GM21390 (cell line): Measurements from ENCODE around the gene HK3.

Source experiments
- ATAC-seq: cut with Tn5 transposase; IDR thresholded peaks from one replicate; pipeline ENCODE4 v1.9.1; 2021; ENCODE audit not compliant: unreplicated experiment

HK3 gene

DNA sequence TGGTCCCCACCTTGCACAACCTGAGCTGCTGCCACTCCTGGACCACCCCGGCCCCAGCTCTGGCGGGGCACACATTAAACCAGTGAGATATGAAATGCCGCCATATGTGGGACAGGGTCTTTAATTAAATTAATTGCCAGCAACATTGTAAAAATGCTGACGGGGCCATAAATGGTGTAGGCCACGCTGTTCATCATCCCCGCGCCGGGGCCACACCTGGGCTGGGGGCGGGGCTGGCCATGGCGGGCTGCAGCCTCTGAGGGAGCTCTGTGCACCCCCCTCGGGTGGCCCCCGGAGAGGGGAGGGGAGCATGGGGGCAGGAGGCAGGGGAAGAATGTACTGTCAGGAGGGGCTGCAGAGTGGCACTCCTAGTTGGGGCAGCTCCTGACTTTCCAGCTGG lies 47.8 kb downstream of the HK3 start:
- ATAC-seq = no peak

- no peak for ATAC-seq
These were observed 48.5 kb downstream of the HK3 start for GRCh38 chr5:176850371-176851245.

GRCh38 chr5:176849611-176850227 lies 49.4 kb downstream of the HK3 start:
- ATAC-seq = no peak

- ATAC-seq = no peak
These were observed 50.5 kb downstream of the HK3 start for GRCh38 chr5:176848651-176849050.

GRCh38 chr5:176847726-176848290 lies 51.3 kb downstream of the HK3 start:
- ATAC-seq = no peak

- no peak for ATAC-seq
These were observed 52.0 kb downstream of the HK3 start for GRCh38 chr5:176847148-176847547.

- no peak for ATAC-seq
These were observed 52.6 kb downstream of the HK3 start for GRCh38 chr5:176846335-176847140.

GRCh38 chr5:176845392-176845713 lies 53.8 kb downstream of the HK3 start:
- no peak for ATAC-seq

GRCh38 chr5:176844706-176845391 lies 54.3 kb downstream of the HK3 start:
- no peak for ATAC-seq

- ATAC-seq = no peak
These were observed 54.9 kb downstream of the HK3 start for GRCh38 chr5:176844281-176844680.

DNA sequence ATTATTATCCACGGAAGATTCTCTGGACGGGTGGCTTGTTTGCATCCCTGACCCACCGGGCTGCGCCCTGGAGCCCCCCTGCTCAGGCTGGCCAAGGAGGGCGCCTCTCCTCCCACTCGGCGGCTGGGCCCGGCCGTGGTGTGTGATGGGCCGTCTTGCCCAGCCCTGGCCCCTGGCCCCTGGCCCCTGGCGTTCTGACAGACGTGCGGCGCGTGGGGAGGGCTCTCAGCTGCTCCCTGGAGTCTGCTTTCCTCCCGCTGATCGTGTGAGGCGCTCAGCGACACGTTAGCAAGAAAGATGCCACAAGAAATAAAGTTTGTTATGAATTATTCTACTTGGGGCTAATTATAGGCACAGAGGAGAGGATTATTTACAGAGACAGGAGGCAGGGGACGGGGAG lies 55.5 kb downstream of the HK3 start:
- ATAC-seq = no peak

DNA sequence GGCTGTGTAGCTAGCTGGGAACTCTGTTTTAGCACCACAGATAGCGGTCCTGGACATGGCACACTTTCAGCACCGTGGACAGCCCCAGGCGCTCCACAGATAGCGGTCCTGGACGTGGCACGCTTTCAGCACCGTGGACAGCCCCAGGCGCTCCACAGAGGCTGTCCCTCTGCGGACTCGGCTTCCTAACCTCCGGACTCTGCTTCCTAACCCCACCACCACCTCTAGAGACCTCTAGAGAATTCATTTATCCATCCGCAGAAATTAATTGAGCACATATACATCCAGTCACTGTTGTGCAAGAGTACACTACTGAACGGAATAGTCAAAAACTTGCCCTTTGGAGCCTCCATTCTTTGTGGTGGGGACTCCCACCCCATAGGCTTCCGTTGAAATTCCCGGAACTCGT lies 61.4 kb downstream of the HK3 start:
- ATAC-seq = no peak

DNA sequence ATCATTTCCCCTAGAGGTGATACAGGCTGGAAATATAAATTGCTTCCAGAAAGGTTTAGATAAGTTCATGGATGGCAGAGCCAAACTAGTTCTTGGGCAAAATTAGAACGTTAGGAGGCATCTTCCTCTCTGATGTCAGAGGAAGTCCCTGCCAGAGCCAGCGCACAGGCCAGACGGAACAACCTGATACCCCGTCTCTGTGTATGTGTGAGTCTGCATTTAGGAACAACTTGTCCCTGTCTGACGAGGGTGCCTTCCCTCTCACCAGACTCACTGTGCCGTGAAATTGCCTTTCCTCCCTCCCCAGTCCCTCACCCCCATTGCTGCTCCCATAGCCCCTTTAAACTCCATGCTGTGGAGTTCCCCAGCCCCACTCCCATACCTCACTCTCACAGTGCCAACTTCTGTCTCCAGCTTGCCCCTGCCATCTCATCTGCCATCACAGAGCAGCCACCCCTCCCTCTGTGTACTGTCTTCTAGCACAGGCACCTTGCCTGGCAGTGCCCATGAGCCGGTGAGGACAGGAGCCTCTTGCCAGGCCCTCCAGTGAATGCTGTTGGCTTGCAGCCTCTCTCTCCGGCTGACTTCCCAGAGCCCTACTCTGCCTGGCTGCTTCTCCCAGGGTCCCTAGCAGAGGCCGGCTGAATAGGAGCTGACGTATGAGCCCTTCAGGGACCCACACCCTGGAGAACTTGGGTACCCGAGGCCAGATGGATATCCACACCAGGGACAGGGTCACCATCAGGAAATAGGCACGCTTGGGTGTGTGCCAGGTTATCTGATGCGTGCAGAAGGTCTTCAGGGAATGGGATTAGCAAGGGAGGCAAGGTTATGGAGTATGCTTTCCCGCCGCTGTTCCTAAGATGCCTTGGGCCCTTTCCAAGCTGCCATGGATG lies 62.1 kb downstream of the HK3 start:
- no peak for ATAC-seq

DNA sequence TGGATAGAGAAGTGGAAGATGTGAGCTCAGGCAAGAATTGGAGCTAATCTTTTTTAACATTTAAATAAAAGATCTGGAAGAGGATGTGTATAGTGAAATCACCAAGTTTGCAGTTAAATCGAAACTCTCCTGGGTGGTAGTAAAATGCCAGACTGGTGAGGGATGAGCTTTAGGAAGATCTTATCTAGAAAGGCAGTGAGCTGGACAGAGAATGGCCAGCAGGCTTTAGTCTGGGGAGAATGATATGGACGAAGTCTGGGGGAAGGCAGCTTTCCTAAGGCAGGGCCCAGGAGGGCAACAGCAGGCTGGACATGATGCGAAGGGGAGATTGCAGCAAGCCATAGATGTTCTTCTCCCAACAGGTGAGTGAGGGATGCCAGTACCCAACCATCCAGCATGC lies 63.2 kb downstream of the HK3 start:
- no peak for ATAC-seq

DNA sequence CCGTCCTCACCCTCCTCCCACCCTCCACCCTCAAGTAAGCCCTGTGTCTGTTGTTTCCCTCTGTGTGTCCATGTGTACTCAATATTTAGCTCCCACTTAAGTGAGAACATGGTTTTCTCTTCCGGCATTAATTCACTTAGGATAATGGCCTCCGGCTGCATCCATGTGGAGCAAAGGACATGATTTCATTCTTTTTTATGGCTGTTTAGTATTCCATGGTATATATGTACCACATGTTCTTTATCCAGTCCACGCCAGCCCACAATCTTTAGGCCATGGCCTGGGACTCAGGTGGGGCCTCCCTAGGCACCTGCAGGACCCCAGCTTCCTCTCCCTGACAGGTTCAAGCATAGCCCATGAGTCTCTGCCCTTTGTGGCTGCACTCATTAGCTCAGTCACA lies 65.9 kb downstream of the HK3 start:
- no peak for ATAC-seq

DNA sequence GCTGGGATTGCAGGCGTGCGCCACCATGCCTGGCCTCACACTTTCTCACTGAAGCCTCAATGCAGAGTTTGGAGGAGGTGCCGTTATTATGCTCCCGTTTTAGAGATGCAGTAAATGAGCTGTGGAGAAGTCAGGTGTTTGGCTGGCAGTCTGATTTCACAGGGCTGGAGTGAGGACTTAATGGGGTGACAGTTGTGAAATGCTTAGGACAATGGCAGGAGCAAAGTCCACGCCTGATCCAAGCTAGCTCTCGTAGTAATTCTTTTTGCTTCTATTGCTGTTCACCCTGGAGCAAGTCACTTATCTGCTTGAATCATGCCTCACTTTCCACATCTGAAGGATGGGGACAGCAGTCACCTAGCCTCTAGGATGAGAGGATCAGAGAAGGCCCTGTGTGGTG lies 67.0 kb downstream of the HK3 start:
- no peak for ATAC-seq

GRCh38 chr5:176831425-176831824 lies 67.7 kb downstream of the HK3 start:
- no peak for ATAC-seq

GRCh38 chr5:176830995-176831423 lies 68.1 kb downstream of the HK3 start:
- no peak for ATAC-seq
